AG08396 (cell line): ENCODE data around the gene NTNG2.

ENCODE experiments used
- DNase-seq: peaks from one replicate; pipeline ENCODE4 v3.0.0; 2012; ENCODE audit warnings: low spot score, mixed read lengths

The NTNG2 gene

GRCh38 chr9:132204883-132205282 lies 43.0 kb downstream of the NTNG2 start:
- no peak for DNase-seq

GRCh38 chr9:132207215-132207614 lies 45.4 kb downstream of the NTNG2 start:
- no peak for DNase-seq

GRCh38 chr9:132207839-132208615 lies 46.2 kb downstream of the NTNG2 start:
- DNase-seq = no peak

GRCh38 chr9:132209228-132209627 lies 47.4 kb downstream of the NTNG2 start:
- DNase-seq = no peak

GRCh38 chr9:132210472-132211145 lies 48.8 kb downstream of the NTNG2 start:
- peak; percentile 73 for DNase-seq

- DNase-seq = no peak
Observed at GRCh38 chr9:132211570-132211969, 49.7 kb downstream of the NTNG2 start.

- DNase-seq = peak; percentile 95
Observed at GRCh38 chr9:132214027-132214622, 52.3 kb downstream of the NTNG2 start.

GRCh38 chr9:132216861-132217619 lies 55.2 kb downstream of the NTNG2 start:
- DNase-seq = no peak

GRCh38 chr9:132218208-132218607 lies 56.4 kb downstream of the NTNG2 start:
- no peak for DNase-seq

GRCh38 chr9:132221941-132222340 lies 60.1 kb downstream of the NTNG2 start:
- DNase-seq = no peak

GRCh38 chr9:132224645-132225044 lies 62.8 kb downstream of the NTNG2 start:
- no peak for DNase-seq

- DNase-seq = no peak
Observed at GRCh38 chr9:132226571-132227430, 64.9 kb downstream of the NTNG2 start.

GRCh38 chr9:132228062-132228461 lies 66.2 kb downstream of the NTNG2 start:
- no peak for DNase-seq

- no peak for DNase-seq
Observed at GRCh38 chr9:132230605-132231004, 68.7 kb downstream of the NTNG2 start.

- no peak for DNase-seq
Observed at GRCh38 chr9:132231019-132231701, 69.3 kb downstream of the NTNG2 start.

- no peak for DNase-seq
Observed at GRCh38 chr9:132232522-132232921, 70.7 kb downstream of the NTNG2 start.

- no peak for DNase-seq
Observed at GRCh38 chr9:132233138-132233537, 71.3 kb downstream of the NTNG2 start.

GRCh38 chr9:132234535-132234934 lies 72.7 kb downstream of the NTNG2 start:
- no peak for DNase-seq

- DNase-seq = no peak
Observed at GRCh38 chr9:132235125-132235524, 73.3 kb downstream of the NTNG2 start.

- DNase-seq = peak; percentile 85
Observed at GRCh38 chr9:132235894-132236661, 74.2 kb downstream of the NTNG2 start.
